GM12878 (cell line): ENCODE measurements around the gene SGMS1. TPM values are rescaled to one million over a fixed set of nuclear protein-coding genes. Genes with fewer than 3 reads are reported as not detected.

Experiments used
- ATAC-seq: fragments of 200-7000 bp; cut with Tn5 transposase; 3 replicates; pipeline ENCODE4 v1.9.1; 2020; ENCODE audit warnings: mild to moderate bottlenecking, moderate library complexity
- BruUV-seq: library from RNA; stranded (reverse); fragments of 400-500 nt; replicated peaks from 2 replicates; lab custom pipeline; 2021; lab: Mats Ljungman, UMichigan
- CTCF ChIA-PET: fragments of 300-600 bp; sonication (Branson Sonifier 250); formaldehyde crosslinking; extraction: SDS; loops from one replicate; lab custom pipeline; 2021; ENCODE audit warnings: inconsistent platforms; lab: Yijun Ruan, JAX
- POLR2A ChIA-PET: fragments of 350-600 bp; formaldehyde crosslinking; extraction: SDS; loops from one replicate; lab custom pipeline; 2021; ENCODE audit warnings: inconsistent platforms; lab: Charles Lee
- RAD21 ChIA-PET: fragments of 300-600 bp; sonication (Branson Sonifier 250); formaldehyde crosslinking; loops from one replicate; lab custom pipeline; 2023; ENCODE audit warnings: antibody characterized with exemption; ENCODE audit not compliant: unreplicated experiment; lab: Charles Lee
- SMC1A ChIA-PET: fragments of 300-600 bp; sonication (Branson Sonifier 250); formaldehyde crosslinking; loops from one replicate; lab custom pipeline; 2023; ENCODE audit not compliant: unreplicated experiment, uncharacterized antibody; lab: Charles Lee
- DNase-seq: peaks from one replicate; pipeline ENCODE4 v3.0.0-alpha.2; 2011; ENCODE audit warnings: low read depth, low spot score
- FAIRE-seq: peaks from 3 replicates; lab custom pipeline; 2011; peaks lifted over from hg19 to GRCh38; lab: Jason Lieb, UNC
- H2AFZ ChIP-seq: 2 replicates; pipeline ENCODE4 v1.6.0; 2011; ENCODE audit warnings: low read depth, low read length, control low read depth; ENCODE audit not compliant: control insufficient read depth
- H3K27ac ChIP-seq: 2 replicates; pipeline ENCODE4 v1.5.1; 2011; ENCODE audit warnings: control low read depth; ENCODE audit not compliant: control insufficient read depth, insufficient read depth
- H3K27me3 ChIP-seq, 2 experiments: replicated peaks in 1 of 2; 2 replicates each; pipeline versions ENCODE4 v1.6.0 to v1.6.1; 2011; ENCODE audit warnings: low read length in 1 of 2; ENCODE audit not compliant: control insufficient read depth in 2 of 2, insufficient read depth in 2 of 2
- H3K36me3 ChIP-seq, 2 experiments: 2 replicates each; pipeline ENCODE4 v1.5.1; 2011; ENCODE audit warnings: low read length in 1 of 2; ENCODE audit not compliant: control insufficient read depth in 2 of 2, insufficient read depth in 2 of 2
- H3K4me1 ChIP-seq: 2 replicates; pipeline ENCODE4 v1.6.1; 2011; ENCODE audit warnings: mild to moderate bottlenecking, low read length, moderate library complexity, mixed read lengths; ENCODE audit not compliant: control insufficient read depth, insufficient read depth
- H3K4me2 ChIP-seq: 2 replicates; pipeline ENCODE4 v1.6.0; 2011; ENCODE audit warnings: control low read depth; ENCODE audit not compliant: control insufficient read depth, insufficient read depth
- H3K4me3 ChIP-seq: fragments of 200-600 bp; sonication (generic); 2 replicates; pipeline ENCODE4 v1.5.1; 2016
- H3K79me2 ChIP-seq: 2 replicates; pipeline ENCODE4 v1.6.0; 2011; ENCODE audit warnings: low read length; ENCODE audit not compliant: control insufficient read depth, insufficient read depth
- H3K9ac ChIP-seq: 2 replicates; pipeline ENCODE4 v1.8.0; 2011; ENCODE audit warnings: low read length, control low read depth, mixed read lengths; ENCODE audit not compliant: control insufficient read depth, insufficient read depth
- H3K9me3 ChIP-seq: replicated peaks from 3 replicates; pipeline ENCODE4 v1.5.1; 2011; ENCODE audit warnings: mild to moderate bottlenecking, low read length; ENCODE audit not compliant: control insufficient read depth, insufficient read depth
- H4K20me1 ChIP-seq: 2 replicates; pipeline ENCODE4 v1.6.0; 2011; ENCODE audit not compliant: control insufficient read depth, insufficient read depth
- BCL11A ChIP-seq: IDR thresholded peaks from 2 replicates; pipeline ENCODE4 v1.6.1; 2011; ENCODE audit warnings: low read depth, low read length
- EP300 ChIP-seq, 2 experiments: fragments of 150-350 bp in 1 of 2; IDR thresholded peaks; 2 replicates each; pipeline ENCODE4 v1.6.1; 2011 to 2012; ENCODE audit warnings: low read depth in 2 of 2, low read length in 2 of 2, borderline replicate concordance in 1 of 2, improper control_type of control experiment in 1 of 2, inconsistent platforms in 1 of 2; ENCODE audit not compliant: control insufficient read depth in 1 of 2
- MEF2B ChIP-seq: fragments of 450-650 bp; IDR thresholded peaks from 2 replicates; pipeline ENCODE4 v1.6.1; 2018; ENCODE audit warnings: mild to moderate bottlenecking, moderate library complexity; ENCODE audit not compliant: partially characterized antibody, poor library complexity, severe bottlenecking
- MTA2 ChIP-seq: fragments of 450-650 bp; IDR thresholded peaks from 2 replicates; pipeline ENCODE4 v1.6.1; 2016; ENCODE audit warnings: low read depth, mild to moderate bottlenecking, moderate library complexity
- NFIC ChIP-seq: IDR thresholded peaks from 2 replicates; pipeline ENCODE4 v1.6.1; 2012; ENCODE audit warnings: low read depth, mild to moderate bottlenecking, inconsistent platforms, low read length, moderate library complexity
- TCF7 ChIP-seq: IDR thresholded peaks from 2 replicates; pipeline ENCODE4 v1.6.1; 2014; ENCODE audit warnings: antibody characterized with exemption, borderline replicate concordance
- WGBS: methylation state at CpG from one replicate; pipeline ENCODE4 v1.1.6; 2016; ENCODE audit warnings: low lambda C conversion rate; ENCODE audit not compliant: insufficient replicate concordance, insufficient coverage; ENCODE audit errors: missing lambda C conversion rate; 5-methylcytosine and 5-hydroxymethylcytosine counted together
- in situ Hi-C: fragments of 300-500 bp; cut with MboI; formaldehyde crosslinking; loops from 9 replicates; pipeline ENCODE4 v1.14.3; 2018; ENCODE audit warnings: mixed read lengths
- intact Hi-C: fragments of 100-400 bp; cut with micrococcal nuclease; formaldehyde crosslinking; loops from one replicate; pipeline ENCODE4 v1.14.2; 2022; ENCODE audit not compliant: unreplicated experiment
- polyA plus RNA-seq, 11 experiments: library from polyadenylated mRNA; depleted of rRNA in 4 of 11; unstranded in 6 of 11; stranded (reverse) in 5 of 11; fragments of >200 nt; fragmentation: Nextera tagmentation in 4 of 11; fragmentation: Illumina TruSeq in 1 of 11; extraction: Ambion mirVana in 4 of 11; extraction: Trizol in 1 of 11; gene quantifications; 1 replicate in 1 of 11; 2 replicates in 10 of 11; pipeline versions ENCODE4 v1.2.1 to v1.2.3, GENCODE V29; 2011 to 2016; ENCODE audit warnings: inconsistent platforms in 2 of 11, missing spikeins in 2 of 11, low read depth in 1 of 11
- total RNA-seq, 4 experiments: library from RNA; depleted of rRNA in 3 of 4; stranded (reverse); fragments of >200 nt in 3 of 4; fragmentation: Illumina TruSeq in 1 of 4; extraction: Trizol in 1 of 4; gene quantifications; 2 replicates each; pipeline versions ENCODE4 v1.2.1 to v1.2.3, GENCODE V29; 2013 to 2021
- TF ChIP-seq, protein P1 (sequence below): fragments of 450-650 bp; IDR thresholded peaks from 2 replicates; pipeline ENCODE4 v1.6.1; 2016; ENCODE audit warnings: mild to moderate bottlenecking

Gene SGMS1
- total and polyA plus RNA-seq, 10 of the 15 experiments (the other 5 are each of a cell fraction or from before 2014, with no cell fraction given), result 1.4 to 14.5 (median 4.9) TPM

DNA sequence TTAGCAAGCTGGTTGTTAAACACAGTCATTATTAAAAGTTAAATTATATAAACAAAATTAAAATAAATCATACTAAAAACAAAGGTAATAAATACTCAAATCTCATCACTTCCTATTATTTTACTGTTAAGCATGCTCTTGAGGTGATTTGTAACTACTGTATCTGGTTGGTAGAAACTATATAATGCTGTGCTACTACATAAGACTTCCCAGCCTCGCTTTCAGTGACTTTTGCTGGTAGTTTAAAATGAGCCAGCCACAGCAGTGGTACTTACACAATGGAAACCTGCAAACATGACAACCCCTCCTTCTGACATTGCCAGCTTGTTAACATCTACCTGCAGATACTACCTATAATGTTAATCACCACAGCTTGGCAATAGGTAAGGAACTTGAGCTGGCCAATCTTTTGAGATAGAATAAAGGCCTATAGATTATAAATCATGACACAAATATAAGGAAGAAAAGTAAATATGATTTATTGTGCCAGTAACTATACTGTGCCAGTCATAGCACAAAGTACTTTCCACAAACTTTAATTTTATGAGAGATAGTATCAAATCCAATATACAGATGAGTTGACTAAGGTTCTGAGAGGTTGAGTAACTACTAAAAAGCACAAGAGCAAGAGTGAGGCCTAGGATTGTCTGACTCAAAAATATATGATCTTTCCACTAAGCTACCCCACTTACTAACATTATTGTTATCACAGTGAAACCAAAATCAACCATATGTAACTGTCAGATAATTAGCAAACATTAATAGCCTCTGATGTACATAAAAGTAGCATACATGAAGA is 191.3 kb downstream of the SGMS1 start:
- in situ Hi-C loops, result loop anchor here (5.0 kb wide), 1 partner anchor 75 kb away; no protein-coding TSS in a partner anchor
- ChIA-PET RAD21 (interaction anchor here (0.9 to 2.7 kb wide), 16 partner anchors 12 to 190 kb away, joined by 3 to 18 read pairs (median 7); no protein-coding TSS in a partner anchor), CTCF (interaction anchor here (0.7 to 2.0 kb wide), 14 partner anchors 8 to 157 kb away, joined by 3 to 8 read pairs (median 4); no protein-coding TSS in a partner anchor), POLR2A (interaction anchor here (0.6 to 2.7 kb wide), 10 partner anchors 12 to 190 kb away, joined by 3 to 8 read pairs (median 4); no protein-coding TSS in a partner anchor), SMC1A (interaction anchor here (0.8 to 3.7 kb wide), 26 partner anchors 10 to 189 kb away, joined by 3 to 58 read pairs (median 5); no protein-coding TSS in a partner anchor)
- Histone ChIP-seq H3K79me2 (no peaks in the 10 kb centered on the region; the same call in 1 of the 2 replicates), H3K9me3 (no peaks in the 10 kb centered on the region), H3K27ac (peak overlapping the region; percentile 72), H3K27me3 (no peaks in the 10 kb centered on the region), H3K4me1 (peaks cover 25% of the 10 kb centered on the region), H3K36me3 (no peaks in the 10 kb centered on the region; a peak in 1 of 4 replicates), H3K4me2 (peak overlapping the region; percentile 47; the same call in 1 of the 2 replicates), H3K9ac (peak overlapping the region; percentile 24; the same call in 1 of the 2 replicates), H3K4me3 (no peak overlapping the region), H4K20me1 (no peaks in the 10 kb centered on the region), H2AFZ (no peak overlapping the region)
- no peak for TF ChIP-seq TCF7
- peak; percentile 4 for TF ChIP-seq MEF2B
- TF ChIP-seq BCL11A, result no peak
- TF ChIP-seq, protein P1, sequence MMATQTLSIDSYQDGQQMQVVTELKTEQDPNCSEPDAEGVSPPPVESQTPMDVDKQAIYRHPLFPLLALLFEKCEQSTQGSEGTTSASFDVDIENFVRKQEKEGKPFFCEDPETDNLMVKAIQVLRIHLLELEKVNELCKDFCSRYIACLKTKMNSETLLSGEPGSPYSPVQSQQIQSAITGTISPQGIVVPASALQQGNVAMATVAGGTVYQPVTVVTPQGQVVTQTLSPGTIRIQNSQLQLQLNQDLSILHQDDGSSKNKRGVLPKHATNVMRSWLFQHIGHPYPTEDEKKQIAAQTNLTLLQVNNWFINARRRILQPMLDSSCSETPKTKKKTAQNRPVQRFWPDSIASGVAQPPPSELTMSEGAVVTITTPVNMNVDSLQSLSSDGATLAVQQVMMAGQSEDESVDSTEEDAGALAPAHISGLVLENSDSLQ, result no peak; the same call in 1 of the 2 replicates
- TF ChIP-seq EP300 (IDR thresholded peaks at IDR 0.05; ENCODE audit: borderline replicate concordance in 1 of 2, control insufficient read depth in 1 of 2, low read depth in 2 of 2, low read length in 2 of 2), result 0 out of 4 replicates have a peak, but pooled peaks of 1 of the 2 experiments have one; percentile 8
- TF ChIP-seq NFIC, result peak; percentile 15; the same call in 1 of the 2 replicates
- TF ChIP-seq MTA2, result peak; percentile 81
- 0% methylated on average over 1 of the region's 1 CpG for WGBS
- ATAC-seq (peak; percentile 77), DNase-seq (no peak), FAIRE-seq (peak; percentile 47)
- BruUV-seq, result no TSS peak
- intact Hi-C loops, result loop anchor here (1.0 to 2.0 kb wide), 2 partner anchors 22 to 76 kb away; no protein-coding TSS in a partner anchor
